Activated CD4-positive, alpha-beta T cell treated with anti-CD3 and anti-CD28 coated beads, Interleukin-2, amount 50 U/mL, for 1 hour (primary cell): Measurements from ENCODE around the gene PTPRD.

ENCODE experiments used
- DNase-seq: peaks from one replicate; pipeline ENCODE4 v3.0.0-alpha.2; 2020

Gene PTPRD

GRCh38 chr9:9730174-9730573 is 882.6 kb downstream of the PTPRD start:
- no peak for DNase-seq

DNA sequence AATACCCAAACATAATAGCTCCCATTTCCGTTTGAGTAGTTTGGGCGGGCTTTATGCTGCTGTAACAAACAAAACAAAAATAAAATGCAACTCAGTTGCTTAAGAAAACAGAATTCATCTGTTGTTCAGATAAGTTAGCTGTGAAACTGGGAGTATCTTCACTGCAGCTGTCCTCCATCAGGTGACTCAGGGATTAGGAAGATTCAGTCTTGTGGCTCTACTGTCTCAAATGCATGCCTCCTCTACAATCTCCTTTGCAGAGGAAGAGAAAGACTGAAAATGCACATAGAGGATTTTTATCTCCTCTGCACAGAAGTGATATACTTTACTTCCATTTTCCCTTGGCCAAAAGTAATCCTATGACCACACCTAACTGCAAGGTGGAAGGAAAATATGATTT is 883.7 kb downstream of the PTPRD start:
- no peak for DNase-seq

DNA sequence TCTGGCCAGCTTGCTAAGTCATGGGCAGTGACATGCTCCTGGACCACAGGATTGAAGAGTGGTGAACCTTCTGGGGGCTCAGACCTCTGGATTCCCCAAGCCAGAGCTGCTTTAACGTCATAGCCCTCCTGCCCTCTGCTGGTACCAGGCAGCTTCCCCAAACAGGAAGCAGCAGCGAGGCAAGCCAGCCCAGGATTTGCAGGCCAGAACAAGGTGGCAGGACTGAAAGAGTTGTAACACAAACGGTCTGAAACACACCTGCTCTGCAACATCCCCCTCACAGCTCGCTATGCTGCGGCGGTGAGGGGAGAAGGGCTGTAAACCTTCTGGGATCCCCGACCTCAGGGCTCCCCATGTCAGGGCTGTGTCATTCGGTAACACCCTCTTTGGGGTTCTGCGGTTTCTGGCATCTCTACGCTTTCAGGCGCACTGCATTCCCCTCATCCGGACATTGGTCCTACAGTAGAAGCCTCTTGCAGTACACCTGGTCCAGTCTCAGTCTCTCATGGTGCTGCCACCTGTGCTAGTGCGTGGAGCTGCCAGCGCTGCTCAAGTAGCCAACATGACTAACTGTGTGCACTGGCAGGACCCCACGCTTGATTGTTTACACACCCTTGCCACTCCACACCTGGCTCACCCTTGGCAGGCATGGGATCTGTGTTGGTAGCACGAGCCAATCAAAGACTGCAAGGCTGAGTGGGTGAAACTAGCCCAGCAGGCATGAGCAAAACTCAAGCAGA is 893.3 kb downstream of the PTPRD start:
- no peak for DNase-seq

DNA sequence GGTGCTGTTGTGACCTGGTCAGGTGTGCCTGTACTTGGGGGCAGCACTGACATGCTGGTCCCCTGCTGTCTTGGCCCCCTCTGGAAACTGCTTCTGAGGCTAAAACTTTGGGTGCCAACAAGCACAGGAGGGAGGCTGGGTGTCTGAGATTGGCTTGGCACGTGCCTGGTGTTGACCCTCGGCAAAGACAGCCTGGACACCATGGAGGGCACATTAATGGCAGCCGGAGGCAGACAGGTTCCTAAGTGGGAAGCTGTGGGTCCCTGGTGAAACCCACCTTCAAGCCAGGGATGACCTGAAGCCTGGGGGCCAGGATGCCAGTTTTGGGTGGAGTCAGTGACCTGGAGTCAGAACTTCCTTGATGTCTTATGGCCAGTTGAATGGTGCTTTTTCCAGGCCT is 894.1 kb downstream of the PTPRD start:
- no peak for DNase-seq

- no peak for DNase-seq
These were observed 933.4 kb downstream of the PTPRD start for GRCh38 chr9:9679433-9679832.

DNA sequence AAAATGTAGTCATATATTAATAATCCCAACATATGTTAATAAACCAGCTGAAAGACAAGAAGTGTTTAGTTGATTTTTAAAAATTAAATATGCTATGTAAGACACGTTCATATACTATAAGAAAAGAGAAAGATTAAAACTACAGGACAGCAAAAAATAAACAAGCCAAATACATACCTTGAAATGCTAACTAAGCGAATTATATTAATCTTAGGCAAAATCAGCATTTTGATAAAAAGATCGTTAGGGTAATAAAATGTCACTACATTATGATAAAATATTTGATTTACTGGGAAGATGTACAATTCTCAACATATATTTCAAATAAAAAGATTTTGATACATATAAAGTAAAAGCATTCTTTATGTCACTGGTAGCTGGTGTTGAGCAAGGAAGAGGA is 938.3 kb downstream of the PTPRD start:
- DNase-seq = no peak

GRCh38 chr9:9670454-9670853 is 942.3 kb downstream of the PTPRD start:
- no peak for DNase-seq

- DNase-seq = no peak
These were observed 967.8 kb downstream of the PTPRD start for GRCh38 chr9:9645006-9645405.

GRCh38 chr9:9631284-9631683 is 981.5 kb downstream of the PTPRD start:
- no peak for DNase-seq

DNA sequence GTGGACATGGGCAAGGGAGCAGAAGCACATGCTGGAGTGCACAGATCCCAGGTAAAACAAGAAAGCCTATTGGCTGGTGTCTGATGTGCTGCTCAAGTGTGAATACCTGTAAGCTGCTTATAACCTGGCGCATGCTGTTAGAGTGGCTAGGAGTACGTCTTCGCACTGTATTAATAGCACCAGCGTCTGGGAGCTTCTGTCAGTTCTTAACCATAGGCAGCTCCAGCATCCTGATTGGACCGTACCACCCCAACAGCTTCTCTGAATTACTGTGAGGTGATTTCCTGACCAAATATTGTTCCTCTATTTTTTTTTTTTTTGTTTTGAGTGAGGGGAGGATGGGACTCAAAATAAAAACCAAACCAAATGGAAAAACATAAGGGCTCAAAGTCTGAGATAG is 987.6 kb downstream of the PTPRD start:
- DNase-seq = no peak

DNA sequence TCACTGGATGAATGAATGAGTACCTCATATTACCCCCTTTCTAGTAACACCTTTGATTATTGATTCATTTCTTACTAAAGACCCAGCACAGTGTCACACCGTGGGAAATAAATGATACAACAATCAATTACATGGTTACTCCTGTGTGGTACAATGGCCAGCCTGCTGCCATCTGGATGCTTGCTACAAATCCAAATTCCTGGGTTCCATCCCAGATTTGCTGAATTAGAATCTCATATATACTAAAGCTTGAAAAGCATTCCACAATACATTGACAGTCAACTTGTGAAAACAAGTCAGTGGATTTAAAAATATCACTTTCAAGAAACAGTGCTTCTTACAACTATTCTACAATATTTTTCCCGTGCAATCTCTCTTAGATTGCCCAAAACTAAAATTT is 989.3 kb downstream of the PTPRD start:
- DNase-seq = no peak

- no peak for DNase-seq
These were observed 991.4 kb downstream of the PTPRD start for GRCh38 chr9:9621355-9621940.

- DNase-seq = no peak
These were observed 992.1 kb downstream of the PTPRD start for GRCh38 chr9:9620736-9621135.

DNA sequence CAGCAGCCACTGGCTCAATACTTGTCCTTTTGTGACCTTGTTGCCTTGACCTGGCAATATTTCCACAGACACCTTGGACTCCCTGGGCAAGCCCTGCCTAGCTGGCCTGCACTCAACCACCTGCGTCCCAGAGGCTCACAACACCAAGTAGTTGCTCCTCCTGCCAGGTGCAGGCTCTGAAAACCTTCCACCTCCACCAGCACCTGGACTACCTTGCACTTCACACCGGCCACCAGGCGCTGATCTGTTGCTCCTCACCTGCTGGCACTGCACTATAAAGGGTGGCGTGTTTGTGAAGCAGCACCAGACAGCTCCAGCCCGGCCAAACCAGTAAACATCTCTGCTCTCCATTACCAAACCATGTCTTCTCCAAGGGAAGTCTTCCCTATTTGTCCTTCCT is 997.7 kb downstream of the PTPRD start:
- DNase-seq = no peak

DNA sequence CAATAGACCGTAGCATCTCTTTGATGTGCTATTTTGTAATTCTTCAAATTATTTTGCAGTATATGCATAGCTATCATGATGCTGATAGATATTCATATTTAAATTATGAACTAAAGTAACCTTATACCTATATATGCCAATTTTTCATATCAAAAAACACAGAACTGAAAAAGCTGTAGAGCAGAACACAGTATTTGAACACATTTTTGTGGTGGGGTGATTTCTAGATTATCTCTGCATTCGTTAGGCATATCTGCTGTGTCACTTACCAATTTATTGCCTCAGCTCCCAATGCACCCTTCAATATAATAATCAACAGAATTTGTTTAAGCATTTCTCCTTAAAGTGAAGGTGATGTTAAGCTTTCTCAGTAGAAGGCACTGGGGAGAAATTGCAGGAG is 998.2 kb downstream of the PTPRD start:
- DNase-seq = no peak

- no peak for DNase-seq
These were observed 1000.0 kb downstream of the PTPRD start for GRCh38 chr9:9612755-9613154.

- no peak for DNase-seq
These were observed 1000.5 kb downstream of the PTPRD start for GRCh38 chr9:9612270-9612669.

DNA sequence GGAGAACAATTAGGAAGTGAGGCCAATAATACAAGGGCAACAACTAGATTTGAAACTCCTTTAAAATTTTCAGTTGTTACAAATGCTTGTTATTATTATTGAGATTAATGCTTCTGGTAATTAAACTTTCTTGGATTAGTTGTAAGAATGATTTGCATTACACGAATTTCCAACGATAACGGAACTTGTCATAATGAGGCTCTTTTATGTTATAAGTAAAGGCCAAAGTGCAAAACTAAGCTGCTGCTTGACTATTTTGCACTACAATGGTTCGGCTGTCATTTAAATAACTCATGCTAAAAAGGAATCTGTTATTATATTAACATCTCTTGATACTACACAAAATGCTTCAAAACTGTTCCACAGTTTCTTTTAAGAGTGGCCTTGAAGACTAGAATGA is 1007.1 kb downstream of the PTPRD start:
- DNase-seq = no peak

DNA sequence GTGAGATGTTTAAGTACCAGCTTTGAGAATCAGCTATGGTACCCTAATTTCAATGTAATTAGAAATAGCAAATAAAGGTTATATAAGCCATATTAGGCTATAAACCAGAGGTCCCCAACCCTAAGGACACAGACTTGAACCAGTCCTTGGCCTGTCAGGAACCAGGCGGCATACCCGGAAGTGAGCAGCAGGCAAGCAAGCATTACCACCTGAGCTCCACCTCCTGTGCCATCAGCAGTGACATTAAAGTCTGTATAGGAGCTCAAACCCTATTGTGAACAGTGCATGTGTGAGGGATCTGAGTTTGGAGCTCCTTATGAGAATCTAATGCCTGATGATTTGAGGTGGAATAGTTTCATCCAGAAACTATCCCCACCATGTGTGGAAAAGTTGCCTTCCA is 1009.5 kb downstream of the PTPRD start:
- DNase-seq = no peak

- DNase-seq = no peak
These were observed 1014.1 kb downstream of the PTPRD start for GRCh38 chr9:9598723-9599122.

GRCh38 chr9:9592104-9592503 is 1020.7 kb downstream of the PTPRD start:
- DNase-seq = no peak

DNA sequence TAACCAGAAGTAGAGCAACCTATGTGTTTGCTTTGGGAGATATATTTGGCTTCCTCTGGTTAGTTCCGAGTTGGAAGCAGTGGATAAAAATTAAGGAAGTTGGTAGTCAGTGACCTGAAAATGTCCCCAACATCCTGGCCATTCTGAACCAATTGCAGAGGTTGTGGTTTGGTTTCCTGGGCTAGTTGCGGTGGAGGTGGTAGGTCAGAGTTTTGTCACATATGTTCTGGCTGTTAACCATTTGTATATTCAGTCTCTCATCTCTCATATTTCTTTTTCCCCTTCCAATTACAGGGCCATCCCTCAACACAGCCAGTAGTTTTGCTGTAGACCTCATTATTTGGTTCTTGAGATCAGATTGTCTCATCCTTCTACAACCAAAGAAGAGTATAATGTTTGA is 1026.9 kb downstream of the PTPRD start:
- no peak for DNase-seq

GRCh38 chr9:9574080-9574479 is 1038.7 kb downstream of the PTPRD start:
- DNase-seq = no peak

DNA sequence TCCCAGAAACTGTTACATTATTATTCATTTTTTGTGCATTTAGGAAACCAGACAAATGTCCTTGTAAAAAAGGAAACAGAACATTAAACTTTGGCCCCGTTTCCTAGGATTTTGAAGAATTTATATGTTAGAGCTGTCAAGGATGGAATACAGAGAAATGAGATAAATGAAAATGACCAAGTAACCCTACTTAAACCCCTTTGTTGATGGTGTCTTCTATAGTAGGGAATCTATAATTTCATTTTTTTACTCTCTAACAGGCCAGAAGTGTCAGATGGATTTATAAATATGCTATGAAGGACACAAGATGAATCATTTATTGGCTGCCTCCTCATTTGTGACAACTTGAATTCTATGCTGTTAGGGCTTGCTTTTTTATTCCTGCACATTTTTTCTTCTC is 1047.1 kb downstream of the PTPRD start:
- DNase-seq = no peak

DNA sequence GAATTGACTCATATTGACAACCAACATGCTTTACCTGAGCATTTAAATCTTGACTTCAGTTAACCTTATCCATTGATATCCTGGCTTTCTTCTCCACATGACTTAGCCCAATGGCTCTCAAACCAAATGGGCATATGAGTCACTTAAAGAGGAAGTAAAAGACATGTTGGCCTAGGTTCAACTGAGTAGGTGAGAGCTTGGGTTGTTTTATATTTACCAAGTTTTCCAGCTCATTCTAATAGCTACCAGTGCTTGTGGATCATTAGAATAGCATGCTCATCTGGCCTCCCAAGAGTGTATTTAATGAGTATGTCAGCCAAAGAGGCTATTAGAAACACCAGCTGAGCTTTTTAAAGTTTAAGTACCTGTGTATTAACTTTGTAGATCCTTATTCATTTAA is 1049.0 kb downstream of the PTPRD start:
- no peak for DNase-seq
